ENCODE results near the gene SASH3.
"Not testable (repeated sequence)": the region's sequence is repeated elsewhere in the genome, so short reads cannot be mapped to it uniquely, and the experiment has no call there.

SASH3 gene

GRCh38 chrX:129779747-129780146 is at the start of gene SASH3:
TSS of gene SASH3 (plus strand) at chrX:129779949. CDS start at chrX:129780098, 149 bp downstream.
- no peak for DNase-seq (ENCODE audit: low spot score)

GRCh38 chrX:129731228-129731627 is 48.5 kb upstream of the SASH3 start:
- DNase-seq (ENCODE audit: low spot score): no peak

GRCh38 chrX:129732857-129733256 is 46.9 kb upstream of the SASH3 start:
- DNase-seq (ENCODE audit: low spot score): no peak

GRCh38 chrX:129733335-129733734 is 46.4 kb upstream of the SASH3 start:
- DNase-seq (ENCODE audit: low spot score): no peak

- DNase-seq (ENCODE audit: low spot score): no peak
These were observed 43.3 kb upstream of the SASH3 start for GRCh38 chrX:129736491-129736890.

- DNase-seq (ENCODE audit: low spot score): no peak
These were observed 41.8 kb upstream of the SASH3 start for GRCh38 chrX:129737916-129738315.

GRCh38 chrX:129738466-129739308 is 41.1 kb upstream of the SASH3 start, which contains the start of gene XPNPEP2:
TSS of gene XPNPEP2 (plus strand) at chrX:129738979. CDS start at chrX:129739214, 235 bp downstream.
- DNase-seq (ENCODE audit: low spot score): no peak

GRCh38 chrX:129739578-129739977 is 40.2 kb upstream of the SASH3 start:
- DNase-seq (ENCODE audit: low spot score): no peak

GRCh38 chrX:129741880-129742758 is 37.6 kb upstream of the SASH3 start:
- no peak for DNase-seq (ENCODE audit: low spot score)

GRCh38 chrX:129742759-129743152 is 37.0 kb upstream of the SASH3 start:
- not testable (repeated sequence) for DNase-seq (ENCODE audit: low spot score)

GRCh38 chrX:129743821-129744220 is 35.9 kb upstream of the SASH3 start:
- DNase-seq (ENCODE audit: low spot score): no peak

GRCh38 chrX:129744861-129745321 is 34.9 kb upstream of the SASH3 start:
- no peak for DNase-seq (ENCODE audit: low spot score)

GRCh38 chrX:129746557-129747470 is 32.9 kb upstream of the SASH3 start:
- no peak for DNase-seq (ENCODE audit: low spot score)

GRCh38 chrX:129747533-129747932 is 32.2 kb upstream of the SASH3 start:
- DNase-seq (ENCODE audit: low spot score): no peak

- no peak for DNase-seq (ENCODE audit: low spot score)
These were observed 31.4 kb upstream of the SASH3 start for GRCh38 chrX:129748305-129748704.

- DNase-seq (ENCODE audit: low spot score): no peak
These were observed 30.7 kb upstream of the SASH3 start for GRCh38 chrX:129749069-129749468.

GRCh38 chrX:129750971-129751370 is 28.8 kb upstream of the SASH3 start:
- DNase-seq (ENCODE audit: low spot score): no peak

- no peak for DNase-seq (ENCODE audit: low spot score)
These were observed 25.4 kb upstream of the SASH3 start for GRCh38 chrX:129754056-129755024.

GRCh38 chrX:129755779-129756650 is 23.7 kb upstream of the SASH3 start:
- DNase-seq (ENCODE audit: low spot score): no peak

All from D341Med (cell line).